ENCODE results near the gene LRRC32.
"Not testable (repeated sequence)": the region's sequence is repeated elsewhere in the genome, so short reads cannot be mapped to it uniquely, and the experiment has no call there.

Gene LRRC32

GRCh38 chr11:76623884-76624419 lies 46.6 kb downstream of the LRRC32 start:
- no peak for DNase-seq (ENCODE audit: low spot score)

GRCh38 chr11:76623171-76623883 lies 47.2 kb downstream of the LRRC32 start:
- no peak for DNase-seq (ENCODE audit: low spot score)
- TF ChIP-seq, protein P1, sequence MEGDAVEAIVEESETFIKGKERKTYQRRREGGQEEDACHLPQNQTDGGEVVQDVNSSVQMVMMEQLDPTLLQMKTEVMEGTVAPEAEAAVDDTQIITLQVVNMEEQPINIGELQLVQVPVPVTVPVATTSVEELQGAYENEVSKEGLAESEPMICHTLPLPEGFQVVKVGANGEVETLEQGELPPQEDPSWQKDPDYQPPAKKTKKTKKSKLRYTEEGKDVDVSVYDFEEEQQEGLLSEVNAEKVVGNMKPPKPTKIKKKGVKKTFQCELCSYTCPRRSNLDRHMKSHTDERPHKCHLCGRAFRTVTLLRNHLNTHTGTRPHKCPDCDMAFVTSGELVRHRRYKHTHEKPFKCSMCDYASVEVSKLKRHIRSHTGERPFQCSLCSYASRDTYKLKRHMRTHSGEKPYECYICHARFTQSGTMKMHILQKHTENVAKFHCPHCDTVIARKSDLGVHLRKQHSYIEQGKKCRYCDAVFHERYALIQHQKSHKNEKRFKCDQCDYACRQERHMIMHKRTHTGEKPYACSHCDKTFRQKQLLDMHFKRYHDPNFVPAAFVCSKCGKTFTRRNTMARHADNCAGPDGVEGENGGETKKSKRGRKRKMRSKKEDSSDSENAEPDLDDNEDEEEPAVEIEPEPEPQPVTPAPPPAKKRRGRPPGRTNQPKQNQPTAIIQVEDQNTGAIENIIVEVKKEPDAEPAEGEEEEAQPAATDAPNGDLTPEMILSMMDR (IDR thresholded peaks at IDR 0.05; ENCODE audit: extremely low read depth, missing control alignments) = no peak

More at GRCh38 chr11:76623884-76624419, 46.6 kb downstream of the LRRC32 start:
- TF ChIP-seq, protein P1 (IDR thresholded peaks at IDR 0.05; ENCODE audit: extremely low read depth, missing control alignments) = no peak

GRCh38 chr11:76622493-76623094 lies 48.0 kb downstream of the LRRC32 start:
- TF ChIP-seq, protein P1 (IDR thresholded peaks at IDR 0.05; ENCODE audit: extremely low read depth, missing control alignments) = no peak
- no peak for DNase-seq (ENCODE audit: low spot score)

- no peak for DNase-seq (ENCODE audit: low spot score)
- TF ChIP-seq, protein P1 (IDR thresholded peaks at IDR 0.05; ENCODE audit: extremely low read depth, missing control alignments) = no peak
Measured at GRCh38 chr11:76621868-76622267, 48.7 kb downstream of the LRRC32 start.

- no peak for DNase-seq (ENCODE audit: low spot score)
Measured at GRCh38 chr11:76621466-76621865, 49.1 kb downstream of the LRRC32 start.

DNA sequence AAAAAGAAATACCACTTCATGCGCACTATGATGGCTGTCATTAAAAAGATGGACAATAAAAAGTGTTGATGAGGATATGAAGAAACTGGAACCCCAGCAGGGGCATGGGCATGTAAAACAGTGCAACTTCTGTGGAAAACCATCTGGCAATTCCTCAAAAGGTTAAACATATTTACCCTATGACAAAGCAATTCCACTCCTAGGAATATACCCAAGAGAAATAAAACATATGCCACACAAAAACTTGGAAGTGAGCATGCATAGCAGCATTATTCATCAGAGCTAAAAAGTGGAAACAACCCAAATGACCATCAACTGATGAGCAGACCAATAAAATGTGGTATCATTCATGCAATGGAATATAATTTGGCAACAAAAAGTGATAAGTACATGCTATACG lies 50.1 kb downstream of the LRRC32 start:
- no peak for DNase-seq (ENCODE audit: low spot score)
- TF ChIP-seq, protein P1 (IDR thresholded peaks at IDR 0.05; ENCODE audit: extremely low read depth, missing control alignments) = no peak

More at GRCh38 chr11:76621466-76621865, 49.1 kb downstream of the LRRC32 start:
- TF ChIP-seq, protein P1 (IDR thresholded peaks at IDR 0.05; ENCODE audit: extremely low read depth, missing control alignments) = no peak

DNA sequence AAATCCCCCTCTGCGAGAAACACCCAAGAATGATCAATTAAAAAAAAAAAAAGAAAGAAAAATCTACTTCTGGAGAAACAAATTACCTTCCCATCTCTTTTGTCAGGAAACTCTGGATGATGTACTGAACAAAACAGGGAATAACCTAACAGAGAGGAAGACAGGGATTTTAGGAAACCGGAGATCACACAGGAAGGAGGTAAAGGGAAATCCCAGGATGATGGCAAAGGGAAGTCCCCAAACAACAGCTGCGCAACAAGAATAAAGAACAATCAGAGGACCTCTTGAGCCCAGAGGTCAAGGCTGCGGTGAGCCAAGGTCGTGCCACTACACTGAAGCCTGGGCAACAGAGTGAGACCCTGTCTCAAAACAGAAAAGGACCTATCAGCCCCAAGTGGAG lies 50.7 kb downstream of the LRRC32 start:
- not testable (repeated sequence) for DNase-seq (ENCODE audit: low spot score)
